Measurements from ENCODE around the gene SMIM24.
"Not testable (repeated sequence)": the region's sequence is repeated elsewhere in the genome, so short reads cannot be mapped to it uniquely, and the experiment has no call there.

The SMIM24 gene

GRCh38 chr19:3480383-3481091 lies at the start of gene SMIM24:
SMIM24 (minus strand) TSS chr19:3480525; CDS start chr19:3480463, 62 bp downstream.
- no peak for DNase-seq (ENCODE audit: low spot score)

GRCh38 chr19:3529299-3529698 lies 49.0 kb upstream of the SMIM24 start:
- not testable (repeated sequence) for DNase-seq (ENCODE audit: low spot score)

GRCh38 chr19:3528539-3529211 lies 48.4 kb upstream of the SMIM24 start:
- no peak for DNase-seq (ENCODE audit: low spot score)

- no peak for DNase-seq (ENCODE audit: low spot score)
These were observed 47.8 kb upstream of the SMIM24 start for GRCh38 chr19:3528080-3528479.

- DNase-seq (ENCODE audit: low spot score) = no peak
These were observed 47.0 kb upstream of the SMIM24 start for GRCh38 chr19:3527238-3527910.

- no peak for DNase-seq (ENCODE audit: low spot score)
These were observed 46.3 kb upstream of the SMIM24 start for GRCh38 chr19:3526507-3527237.

GRCh38 chr19:3524904-3525451 lies 44.7 kb upstream of the SMIM24 start:
- no peak for DNase-seq (ENCODE audit: low spot score)

- no peak for DNase-seq (ENCODE audit: low spot score)
These were observed 43.9 kb upstream of the SMIM24 start for GRCh38 chr19:3524078-3524842.

- no peak for DNase-seq (ENCODE audit: low spot score)
These were observed 43.2 kb upstream of the SMIM24 start for GRCh38 chr19:3523361-3524077.

GRCh38 chr19:3522421-3523360 lies 42.4 kb upstream of the SMIM24 start:
- no peak for DNase-seq (ENCODE audit: low spot score)

- DNase-seq (ENCODE audit: low spot score) = no peak
These were observed 40.8 kb upstream of the SMIM24 start for GRCh38 chr19:3521104-3521445.

- DNase-seq (ENCODE audit: low spot score) = no peak
These were observed 40.1 kb upstream of the SMIM24 start for GRCh38 chr19:3520166-3521103.

- DNase-seq (ENCODE audit: low spot score) = no peak
These were observed 38.8 kb upstream of the SMIM24 start for GRCh38 chr19:3519126-3519525.

GRCh38 chr19:3518659-3519058 lies 38.3 kb upstream of the SMIM24 start:
- DNase-seq (ENCODE audit: low spot score) = no peak

GRCh38 chr19:3518255-3518654 lies 37.9 kb upstream of the SMIM24 start:
- DNase-seq (ENCODE audit: low spot score) = no peak

- DNase-seq (ENCODE audit: low spot score) = no peak
These were observed 37.3 kb upstream of the SMIM24 start for GRCh38 chr19:3517638-3518037.

GRCh38 chr19:3516675-3517207 lies 36.4 kb upstream of the SMIM24 start:
- no peak for DNase-seq (ENCODE audit: low spot score)

GRCh38 chr19:3515891-3516422 lies 35.6 kb upstream of the SMIM24 start:
- DNase-seq (ENCODE audit: low spot score) = no peak
